Measurements from ENCODE around the gene PIM3.

DNA sequence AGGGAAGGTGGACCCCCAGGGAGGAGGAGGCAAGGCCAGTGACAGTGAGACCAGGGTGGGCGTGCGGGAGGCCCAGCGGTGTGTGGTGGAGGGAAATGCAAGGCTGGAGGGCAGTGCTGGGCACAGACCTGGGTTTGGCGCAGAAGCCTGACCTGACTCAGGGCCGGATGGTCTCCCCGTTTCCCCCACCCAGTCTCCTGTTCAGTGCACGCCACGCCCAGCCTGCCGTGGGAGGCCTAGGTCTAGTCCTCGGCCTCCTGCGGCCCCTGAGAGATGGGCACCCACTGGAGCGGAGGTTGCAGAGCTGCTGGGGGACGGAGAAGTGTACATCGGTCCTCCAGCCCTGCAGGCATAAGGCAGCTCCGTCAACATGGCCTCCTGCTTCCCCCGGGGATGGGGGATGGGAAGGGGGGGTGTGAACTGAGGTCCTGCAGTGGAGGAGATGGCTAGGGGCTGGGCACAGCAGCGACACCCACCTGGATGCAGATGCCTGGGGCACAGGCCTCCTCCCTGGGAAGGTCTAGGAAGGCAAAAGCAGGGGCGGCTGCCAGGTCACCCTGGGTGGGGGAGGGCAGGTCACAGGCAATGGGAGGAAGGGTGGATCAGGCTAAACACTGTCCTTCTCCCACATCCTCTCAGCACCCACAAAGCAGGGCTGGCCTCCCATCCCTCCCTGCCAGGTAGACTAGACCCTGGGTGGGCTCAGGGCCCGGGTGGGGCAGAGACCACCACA lies 36.1 kb downstream of the PIM3 start:
- TF ChIP-seq, protein P1, sequence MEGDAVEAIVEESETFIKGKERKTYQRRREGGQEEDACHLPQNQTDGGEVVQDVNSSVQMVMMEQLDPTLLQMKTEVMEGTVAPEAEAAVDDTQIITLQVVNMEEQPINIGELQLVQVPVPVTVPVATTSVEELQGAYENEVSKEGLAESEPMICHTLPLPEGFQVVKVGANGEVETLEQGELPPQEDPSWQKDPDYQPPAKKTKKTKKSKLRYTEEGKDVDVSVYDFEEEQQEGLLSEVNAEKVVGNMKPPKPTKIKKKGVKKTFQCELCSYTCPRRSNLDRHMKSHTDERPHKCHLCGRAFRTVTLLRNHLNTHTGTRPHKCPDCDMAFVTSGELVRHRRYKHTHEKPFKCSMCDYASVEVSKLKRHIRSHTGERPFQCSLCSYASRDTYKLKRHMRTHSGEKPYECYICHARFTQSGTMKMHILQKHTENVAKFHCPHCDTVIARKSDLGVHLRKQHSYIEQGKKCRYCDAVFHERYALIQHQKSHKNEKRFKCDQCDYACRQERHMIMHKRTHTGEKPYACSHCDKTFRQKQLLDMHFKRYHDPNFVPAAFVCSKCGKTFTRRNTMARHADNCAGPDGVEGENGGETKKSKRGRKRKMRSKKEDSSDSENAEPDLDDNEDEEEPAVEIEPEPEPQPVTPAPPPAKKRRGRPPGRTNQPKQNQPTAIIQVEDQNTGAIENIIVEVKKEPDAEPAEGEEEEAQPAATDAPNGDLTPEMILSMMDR (IDR thresholded peaks at IDR 0.05; ENCODE audit: low read length), result no peak
- no peak for TF ChIP-seq EZH2 (optimal IDR thresholded peaks at IDR 0.05; ENCODE audit: low read depth, low read length)

Data from MM.1S (cell line).